D721Med (cell line): ENCODE measurements around the gene RNF151.

Experiments
- DNase-seq: peaks from one replicate; pipeline ENCODE4 v3.0.0; 2011; ENCODE audit warnings: low spot score; ENCODE audit not compliant: insufficient read length
- FAIRE-seq: peaks from 2 replicates; lab custom pipeline; 2011; peaks lifted over from hg19 to GRCh38; lab: Jason Lieb, UNC
- TF ChIP-seq, protein P1 (sequence below): IDR thresholded peaks from 2 replicates; pipeline ENCODE4 v1.5.1; 2012; ENCODE audit warnings: mild to moderate bottlenecking, control low read depth; ENCODE audit not compliant: insufficient read depth; ENCODE audit errors: missing control alignments

Gene RNF151

DNA sequence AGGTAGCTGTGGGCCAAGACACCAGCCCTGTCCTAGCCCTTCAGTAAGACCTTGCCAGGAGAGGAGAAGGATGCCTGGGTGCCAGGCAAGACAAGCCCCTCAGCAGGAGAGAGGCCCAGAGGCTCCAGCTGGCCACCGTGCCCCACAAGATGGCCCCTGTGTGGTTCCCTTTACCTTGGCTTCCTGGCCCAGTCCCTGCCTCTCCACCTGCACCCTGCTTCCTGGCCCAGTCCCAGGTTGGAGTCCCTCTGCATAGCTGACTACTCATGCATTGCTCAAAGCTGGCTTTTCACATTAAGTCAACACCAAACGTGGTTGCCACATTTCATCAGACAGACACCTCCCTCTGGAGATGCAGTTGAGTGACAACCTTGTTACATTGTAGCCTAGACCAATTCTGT is 27.1 kb downstream of the RNF151 start:
- TF ChIP-seq, protein P1, sequence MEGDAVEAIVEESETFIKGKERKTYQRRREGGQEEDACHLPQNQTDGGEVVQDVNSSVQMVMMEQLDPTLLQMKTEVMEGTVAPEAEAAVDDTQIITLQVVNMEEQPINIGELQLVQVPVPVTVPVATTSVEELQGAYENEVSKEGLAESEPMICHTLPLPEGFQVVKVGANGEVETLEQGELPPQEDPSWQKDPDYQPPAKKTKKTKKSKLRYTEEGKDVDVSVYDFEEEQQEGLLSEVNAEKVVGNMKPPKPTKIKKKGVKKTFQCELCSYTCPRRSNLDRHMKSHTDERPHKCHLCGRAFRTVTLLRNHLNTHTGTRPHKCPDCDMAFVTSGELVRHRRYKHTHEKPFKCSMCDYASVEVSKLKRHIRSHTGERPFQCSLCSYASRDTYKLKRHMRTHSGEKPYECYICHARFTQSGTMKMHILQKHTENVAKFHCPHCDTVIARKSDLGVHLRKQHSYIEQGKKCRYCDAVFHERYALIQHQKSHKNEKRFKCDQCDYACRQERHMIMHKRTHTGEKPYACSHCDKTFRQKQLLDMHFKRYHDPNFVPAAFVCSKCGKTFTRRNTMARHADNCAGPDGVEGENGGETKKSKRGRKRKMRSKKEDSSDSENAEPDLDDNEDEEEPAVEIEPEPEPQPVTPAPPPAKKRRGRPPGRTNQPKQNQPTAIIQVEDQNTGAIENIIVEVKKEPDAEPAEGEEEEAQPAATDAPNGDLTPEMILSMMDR: no peak
- FAIRE-seq (no peak), DNase-seq (no peak)

- no peak for DNase-seq
- FAIRE-seq: no peak
- TF ChIP-seq, protein P1: no peak
These were observed 31.1 kb downstream of the RNF151 start for GRCh38 chr16:1997494-1998359.

DNA sequence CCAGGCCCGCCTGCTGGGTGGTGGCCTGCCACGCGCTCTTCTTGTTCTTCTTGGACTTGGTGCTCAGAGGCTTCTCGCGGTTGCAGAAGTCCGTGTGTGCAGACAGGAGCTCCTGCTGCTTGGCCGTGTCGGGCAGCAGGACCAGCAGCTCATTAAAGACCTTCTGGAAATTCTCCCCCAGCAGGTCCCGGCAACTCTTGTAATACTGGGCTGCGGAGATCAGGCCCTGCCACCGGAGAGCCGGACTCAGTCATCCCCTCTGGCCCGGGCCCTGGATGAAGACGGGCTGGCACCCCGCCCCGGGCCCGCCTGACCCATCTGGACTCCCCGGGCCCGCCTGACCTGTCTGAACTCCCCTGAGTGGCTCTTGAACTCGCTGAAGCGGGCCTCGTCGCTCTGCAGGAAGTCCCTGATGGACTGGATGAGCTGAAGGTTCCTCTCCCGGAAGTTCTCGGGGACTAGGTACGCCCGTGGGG is 31.7 kb downstream of the RNF151 start:
- FAIRE-seq (no peak), DNase-seq (no peak)
- TF ChIP-seq, protein P1: no peak

DNA sequence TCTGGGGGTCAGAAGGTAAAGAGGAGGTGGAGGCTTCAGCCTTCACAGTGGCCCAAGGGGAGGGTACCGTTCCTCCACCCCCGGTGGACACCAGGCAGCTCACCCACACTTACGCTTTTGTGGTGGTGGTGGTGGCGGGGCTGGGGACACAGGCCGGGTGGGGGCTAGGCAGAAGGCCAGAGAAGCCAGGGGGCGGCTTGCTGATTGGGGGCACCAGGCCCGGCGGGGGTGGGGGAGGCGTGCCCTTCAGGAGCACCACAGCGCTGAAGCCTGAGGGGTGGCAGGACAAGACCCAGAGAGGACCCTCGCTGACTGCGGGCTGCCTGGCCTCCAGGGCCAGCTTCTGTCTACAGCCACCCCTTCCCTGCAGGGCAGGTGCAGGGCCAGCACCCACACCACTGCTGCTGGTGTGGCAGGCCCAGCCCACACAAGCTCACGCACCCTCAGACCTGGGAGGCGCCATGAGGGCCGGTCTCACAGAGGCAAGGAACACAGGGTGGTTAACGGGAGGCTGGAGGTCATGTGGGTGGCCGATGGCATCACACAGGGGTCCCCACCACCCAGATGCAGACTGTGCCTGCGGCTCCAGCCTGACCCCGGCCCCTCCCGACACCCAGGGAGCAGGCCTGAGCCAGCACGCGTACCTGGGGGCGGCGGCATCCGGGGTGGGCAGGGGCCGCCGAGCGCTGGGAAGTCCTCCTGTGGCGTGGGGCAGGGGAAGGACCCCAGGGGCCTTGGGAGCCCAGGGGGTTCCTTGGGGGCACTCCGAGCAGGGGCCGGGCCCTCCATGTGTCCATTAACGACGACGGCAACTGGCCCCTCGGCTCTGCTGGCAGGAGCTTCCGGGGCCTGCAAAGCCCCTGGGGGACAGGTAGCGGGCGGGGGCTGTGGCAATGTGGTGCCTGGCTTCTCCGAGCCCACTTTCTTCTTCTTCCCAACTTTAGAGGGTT is 32.5 kb downstream of the RNF151 start:
- FAIRE-seq: no peak
- TF ChIP-seq, protein P1: no peak
- no peak for DNase-seq

DNA sequence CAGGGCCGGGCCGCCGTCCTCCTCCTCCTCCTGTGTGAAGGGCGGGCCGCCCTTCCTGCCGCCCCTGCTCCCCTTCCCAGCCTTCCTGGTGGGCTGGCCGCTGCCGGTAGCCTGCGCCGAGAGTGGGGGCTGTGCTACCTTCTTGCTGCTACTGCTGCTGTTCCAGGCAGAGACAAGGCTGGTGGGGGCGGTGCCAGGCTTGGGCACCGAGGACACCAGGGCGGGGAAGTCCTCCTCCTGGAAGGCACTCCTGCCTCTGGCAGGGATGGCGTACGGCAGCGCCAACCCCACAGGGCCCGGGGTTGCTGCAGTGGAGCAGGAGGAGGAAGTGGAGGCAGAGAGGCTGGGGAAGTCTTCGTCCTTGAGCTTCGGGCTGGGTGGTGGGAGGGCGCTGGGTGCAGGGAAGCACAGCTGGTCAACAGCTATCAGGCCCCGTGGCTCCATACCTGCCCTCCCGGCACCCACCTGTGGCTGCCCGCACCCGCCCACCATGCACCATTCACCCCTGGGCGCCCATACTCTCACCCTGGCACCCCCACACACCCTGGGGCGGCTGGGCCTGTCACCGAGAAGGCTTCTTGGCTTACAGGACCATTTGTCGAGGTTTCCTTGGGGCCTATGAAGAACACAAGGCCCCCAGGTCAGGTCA is 33.3 kb downstream of the RNF151 start:
- DNase-seq (no peak), FAIRE-seq (no peak)
- TF ChIP-seq, protein P1: no peak

DNA sequence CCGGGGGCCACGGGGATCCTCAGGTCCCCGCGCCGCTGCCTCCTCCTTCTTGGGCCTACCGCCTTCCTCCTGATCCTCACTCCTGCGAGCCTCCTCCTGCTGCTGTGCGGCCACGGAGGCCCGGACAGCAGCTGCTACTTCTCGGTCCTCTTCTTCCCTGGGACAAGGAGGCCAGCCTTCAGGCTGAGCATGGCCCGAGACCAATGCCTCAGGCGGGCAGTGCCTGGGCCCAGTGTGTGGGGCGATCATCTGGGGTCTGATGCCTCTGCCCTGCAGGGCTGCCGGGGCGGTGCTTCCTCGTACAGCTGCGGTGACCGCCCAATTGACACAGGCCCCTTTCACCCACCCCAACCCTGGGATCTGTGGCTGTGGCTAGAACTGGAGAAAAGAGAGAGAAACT is 34.4 kb downstream of the RNF151 start:
- DNase-seq: no peak
- no peak for FAIRE-seq
- TF ChIP-seq, protein P1: no peak
